Measurements from ENCODE around the gene ATAD3A.

DNA sequence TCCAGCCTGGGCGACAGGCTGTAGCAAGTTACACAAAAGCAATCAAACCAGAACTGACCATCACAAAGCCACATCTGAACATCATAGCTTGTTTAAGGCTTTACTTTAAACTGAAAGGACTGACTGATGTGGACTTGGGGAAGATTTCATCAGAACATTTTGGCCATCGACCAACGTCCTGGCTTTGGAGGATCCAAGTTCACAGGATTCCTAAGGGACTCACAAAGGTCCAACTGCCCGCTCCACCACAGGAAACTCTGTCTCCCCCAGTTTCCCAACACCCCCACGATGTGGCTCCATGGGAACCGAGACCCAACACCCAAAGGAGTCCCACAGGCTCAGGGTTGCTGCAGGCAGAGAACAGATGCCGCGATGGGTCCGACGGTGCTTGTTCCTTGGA is 53.4 kb downstream of the ATAD3A start:
- TF ChIP-seq EZH2phosphoT487 (conservative IDR thresholded peaks at IDR 0.05; ENCODE audit: low read length), result no peak
- TF ChIP-seq, protein P1, sequence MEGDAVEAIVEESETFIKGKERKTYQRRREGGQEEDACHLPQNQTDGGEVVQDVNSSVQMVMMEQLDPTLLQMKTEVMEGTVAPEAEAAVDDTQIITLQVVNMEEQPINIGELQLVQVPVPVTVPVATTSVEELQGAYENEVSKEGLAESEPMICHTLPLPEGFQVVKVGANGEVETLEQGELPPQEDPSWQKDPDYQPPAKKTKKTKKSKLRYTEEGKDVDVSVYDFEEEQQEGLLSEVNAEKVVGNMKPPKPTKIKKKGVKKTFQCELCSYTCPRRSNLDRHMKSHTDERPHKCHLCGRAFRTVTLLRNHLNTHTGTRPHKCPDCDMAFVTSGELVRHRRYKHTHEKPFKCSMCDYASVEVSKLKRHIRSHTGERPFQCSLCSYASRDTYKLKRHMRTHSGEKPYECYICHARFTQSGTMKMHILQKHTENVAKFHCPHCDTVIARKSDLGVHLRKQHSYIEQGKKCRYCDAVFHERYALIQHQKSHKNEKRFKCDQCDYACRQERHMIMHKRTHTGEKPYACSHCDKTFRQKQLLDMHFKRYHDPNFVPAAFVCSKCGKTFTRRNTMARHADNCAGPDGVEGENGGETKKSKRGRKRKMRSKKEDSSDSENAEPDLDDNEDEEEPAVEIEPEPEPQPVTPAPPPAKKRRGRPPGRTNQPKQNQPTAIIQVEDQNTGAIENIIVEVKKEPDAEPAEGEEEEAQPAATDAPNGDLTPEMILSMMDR (IDR thresholded peaks at IDR 0.05; ENCODE audit: insufficient read depth, low read length, poor library complexity, severe bottlenecking), result no peak

All from SU-DHL-6 (cell line).